Epidermal melanocyte (primary cell): Measurements from ENCODE around the gene BCL7C.
A peak's percentile ranks its signal among the peaks of the same experiment; 100 is the strongest.
"Not testable (repeated sequence)": the region's sequence is repeated elsewhere in the genome, so short reads cannot be mapped to it uniquely, and the experiment has no call there.

Experiments
- DNase-seq: peaks from one replicate; pipeline ENCODE4 v3.0.0; 2011; ENCODE audit warnings: low spot score; ENCODE audit not compliant: insufficient read length

The BCL7C gene

GRCh38 chr16:30893744-30894539 is at the start of gene BCL7C:
TSS of gene BCL7C (minus strand) at chr16:30894077. CDS start at chr16:30893944, 133 bp downstream.
- no peak for DNase-seq

DNA sequence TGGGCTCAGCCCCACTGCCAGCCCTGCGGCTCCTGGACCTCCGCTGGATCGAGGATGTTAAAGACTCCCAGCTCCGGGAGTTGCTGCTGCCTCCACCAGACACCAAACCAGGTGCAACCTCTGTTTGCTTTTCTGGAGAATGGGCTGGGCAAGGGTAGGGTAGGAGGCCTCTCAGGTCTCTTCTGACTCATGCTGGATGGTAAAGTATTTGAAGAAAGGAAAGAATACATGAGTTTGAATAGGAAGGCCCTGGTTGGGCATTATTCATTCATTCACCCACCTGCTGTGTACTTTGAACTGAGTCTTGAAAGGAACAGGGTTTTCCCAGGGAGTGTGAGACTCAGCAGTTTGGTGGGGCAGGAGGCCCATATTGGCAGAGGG is 48.5 kb upstream of the BCL7C start:
- no peak for DNase-seq

DNA sequence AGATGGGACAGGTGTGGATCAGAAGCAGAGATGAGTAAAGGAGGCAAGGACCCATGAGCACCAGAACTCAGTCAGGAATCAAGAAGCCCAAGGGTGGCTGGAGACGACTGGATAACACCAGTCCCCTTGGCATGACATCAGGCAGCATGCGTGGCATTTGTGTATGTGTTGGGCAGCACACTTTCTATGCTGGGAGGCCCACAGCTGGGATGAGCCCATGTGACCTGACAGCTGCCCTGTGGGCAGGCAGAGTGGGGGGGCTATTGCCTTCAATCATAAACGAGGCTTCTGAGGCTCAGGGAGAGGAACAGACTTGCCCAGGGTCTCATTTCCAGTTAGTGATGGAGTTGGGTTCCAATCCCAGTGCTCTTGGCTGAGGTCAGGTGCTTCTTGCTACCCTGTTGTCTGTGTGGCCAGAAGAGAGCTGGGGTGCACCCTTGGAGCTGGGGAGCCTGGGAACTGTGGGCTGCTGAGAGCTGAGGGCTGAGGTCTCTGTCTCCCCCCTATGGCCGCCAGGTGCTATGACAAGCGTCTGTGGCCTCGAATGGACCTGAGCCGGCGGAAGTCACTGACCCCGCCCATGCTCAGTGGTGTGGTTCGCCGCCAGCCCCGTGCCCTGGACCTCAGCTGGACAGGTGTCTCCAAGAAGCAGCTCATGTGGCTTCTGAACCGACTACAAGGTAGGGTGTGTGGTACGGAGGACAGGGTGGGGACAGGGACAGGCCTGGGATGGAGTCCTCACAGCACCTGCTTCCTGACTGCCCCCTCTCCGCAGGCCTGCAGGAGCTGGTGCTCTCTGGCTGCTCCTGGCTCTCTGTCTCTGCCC is 47.9 kb upstream of the BCL7C start:
- DNase-seq, result peak; percentile 74

GRCh38 chr16:30939571-30939970 is 45.7 kb upstream of the BCL7C start:
- not testable (repeated sequence) for DNase-seq

GRCh38 chr16:30937692-30938091 is 43.8 kb upstream of the BCL7C start:
- DNase-seq, result no peak

DNA sequence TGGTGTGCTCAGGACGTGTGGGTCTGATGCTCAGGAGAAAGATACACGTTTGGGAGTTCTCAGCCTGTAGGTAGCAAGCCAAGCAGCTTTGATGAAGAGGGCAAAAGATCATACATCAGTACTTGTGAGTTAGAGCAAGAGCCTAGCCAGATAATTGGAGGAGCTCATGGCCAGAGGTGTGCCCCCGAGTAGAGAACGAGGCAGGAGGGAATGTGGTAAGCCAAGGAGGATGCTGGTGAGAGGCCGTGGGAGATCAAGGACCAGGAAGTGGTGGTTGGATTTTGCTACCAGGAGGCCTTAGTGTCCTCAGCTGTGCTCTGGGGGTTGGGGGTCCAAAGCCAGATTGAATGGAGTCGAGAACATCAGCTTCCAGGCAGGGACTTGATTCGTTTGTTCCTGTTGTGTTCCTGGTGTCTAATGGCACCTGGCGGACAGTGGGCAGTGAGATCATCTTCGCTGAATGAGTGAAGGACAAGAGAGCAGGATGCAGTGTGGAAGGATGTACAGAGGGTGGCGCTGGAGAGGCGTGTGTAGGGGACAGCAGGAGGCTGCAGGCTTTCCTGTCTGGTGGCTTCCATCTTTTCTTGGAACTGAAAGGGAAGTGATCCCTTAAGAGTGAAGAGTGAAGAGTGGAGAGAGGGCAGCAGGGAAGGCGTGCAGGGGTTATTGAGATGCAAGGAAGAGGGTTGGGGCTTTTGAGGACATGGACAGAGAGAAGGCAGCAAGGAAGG is 41.1 kb upstream of the BCL7C start:
- peak; percentile 42 for DNase-seq

DNA sequence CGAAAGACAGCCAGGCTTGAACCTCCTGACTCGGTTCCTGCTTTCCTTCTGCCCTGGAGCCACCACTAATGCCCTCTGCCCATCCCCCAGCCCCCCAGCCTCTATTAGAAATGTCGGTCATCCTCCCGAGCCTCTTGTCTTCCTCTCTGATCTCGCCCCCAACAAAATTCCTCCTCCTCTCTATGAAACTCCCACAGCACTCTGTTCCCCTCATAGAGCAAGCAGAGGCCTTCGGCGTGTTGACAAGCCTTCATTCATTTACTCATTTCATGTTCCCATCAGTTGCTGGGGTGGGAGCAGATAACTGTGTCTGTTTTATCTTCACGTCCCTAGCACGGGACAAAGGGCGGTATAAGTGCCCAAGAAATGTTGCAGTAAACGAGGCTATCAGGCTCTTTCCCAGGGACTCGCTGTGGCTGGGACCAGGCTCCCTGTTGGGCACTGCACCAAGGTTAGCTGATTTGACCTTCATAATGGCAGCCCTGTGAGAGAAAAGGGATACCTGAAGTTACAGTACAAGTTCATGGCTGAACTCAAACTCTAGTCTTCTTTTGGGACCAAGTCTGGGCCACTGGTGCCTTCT is 37.3 kb upstream of the BCL7C start:
- no peak for DNase-seq

DNA sequence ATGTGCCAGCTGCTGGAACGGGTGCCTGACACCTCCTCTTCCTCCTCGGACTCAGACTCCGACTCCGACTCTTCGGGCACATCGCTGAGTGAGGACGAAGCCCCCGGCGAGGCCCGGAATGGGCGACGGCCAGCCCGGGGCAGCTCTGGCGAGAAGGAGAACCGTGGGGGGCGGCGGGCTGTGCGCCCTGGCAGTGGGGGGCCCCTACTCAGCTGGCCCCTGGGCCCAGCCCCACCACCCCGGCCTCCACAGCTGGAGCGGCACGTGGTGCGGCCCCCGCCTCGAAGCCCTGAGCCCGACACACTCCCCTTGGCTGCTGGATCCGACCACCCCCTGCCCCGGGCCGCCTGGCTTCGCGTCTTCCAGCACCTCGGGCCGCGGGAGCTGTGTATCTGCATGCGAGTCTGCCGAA is 36.3 kb upstream of the BCL7C start:
- no peak for DNase-seq

DNA sequence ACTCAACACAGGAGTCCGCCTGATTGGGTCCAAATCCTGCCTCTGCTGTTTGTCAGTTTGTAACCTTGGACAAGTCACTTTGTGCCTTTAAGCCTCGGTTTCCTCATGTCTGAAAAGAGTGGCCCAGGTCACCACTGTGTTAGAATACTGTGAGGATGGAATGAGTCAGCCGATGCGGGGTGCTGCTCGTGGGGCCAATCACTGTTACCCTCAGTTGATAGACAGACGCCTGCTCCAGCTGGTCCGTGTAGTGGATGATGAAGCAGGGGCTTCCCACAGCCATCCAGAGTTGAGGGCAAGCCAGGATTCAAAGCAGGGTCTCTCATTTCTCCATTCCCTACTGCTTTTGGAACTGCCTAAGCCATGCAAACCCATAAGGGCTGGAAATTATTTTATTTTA is 35.3 kb upstream of the BCL7C start:
- no peak for DNase-seq

DNA sequence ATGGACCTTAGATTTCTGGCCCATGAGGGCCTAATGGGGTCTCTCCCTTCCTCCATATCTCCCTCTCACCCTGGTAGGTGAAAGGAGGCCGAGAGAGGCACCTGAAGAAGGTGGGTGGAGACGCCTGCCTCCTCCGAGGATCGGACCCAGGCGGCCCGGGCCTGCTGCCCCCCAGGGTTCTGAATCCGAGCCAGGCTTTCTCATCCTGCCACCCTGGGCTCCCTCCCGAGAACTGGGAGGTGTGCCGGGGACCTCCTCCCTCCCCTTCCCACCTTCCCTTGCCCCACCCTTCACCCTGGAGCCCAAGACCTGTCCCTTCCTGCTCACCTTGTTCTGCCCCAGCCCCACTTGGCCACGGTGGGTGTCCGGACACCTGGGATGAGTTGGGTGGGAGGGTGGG is 34.5 kb upstream of the BCL7C start:
- no peak for DNase-seq

DNA sequence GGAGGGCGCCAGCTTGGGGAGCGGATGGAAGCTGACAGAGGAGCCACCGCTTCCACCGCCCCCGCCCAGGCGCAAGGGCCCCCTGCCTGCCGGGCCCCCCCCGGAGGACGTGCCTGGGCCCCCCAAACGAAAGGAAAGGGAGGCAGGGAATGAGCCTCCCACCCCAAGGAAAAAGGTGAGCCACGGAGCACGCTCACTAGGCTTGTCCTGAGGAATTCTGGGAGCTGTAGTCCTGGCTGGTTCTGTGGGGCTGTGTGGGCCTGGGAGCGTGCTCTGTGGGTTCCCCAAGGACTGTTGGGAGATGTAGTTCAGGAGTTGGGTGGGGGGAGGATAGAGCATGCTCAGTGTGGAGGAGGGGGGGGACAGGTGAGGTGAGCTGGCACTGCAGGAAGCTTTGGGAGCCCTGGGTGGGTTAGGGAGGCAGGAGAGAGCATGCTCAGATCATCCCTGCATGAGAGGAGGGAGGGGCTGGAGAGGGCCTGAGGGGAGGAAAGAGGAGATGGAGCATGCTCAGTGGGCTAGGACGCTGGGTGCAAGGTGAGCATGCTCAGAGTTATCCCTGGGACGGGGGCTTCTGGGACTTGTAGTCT is 34.0 kb upstream of the BCL7C start:
- peak; percentile 55 for DNase-seq

- DNase-seq, result no peak
Measured at GRCh38 chr16:30926937-30927788, 33.3 kb upstream of the BCL7C start.

- DNase-seq, result no peak
Measured at GRCh38 chr16:30925995-30926811, 32.3 kb upstream of the BCL7C start.

DNA sequence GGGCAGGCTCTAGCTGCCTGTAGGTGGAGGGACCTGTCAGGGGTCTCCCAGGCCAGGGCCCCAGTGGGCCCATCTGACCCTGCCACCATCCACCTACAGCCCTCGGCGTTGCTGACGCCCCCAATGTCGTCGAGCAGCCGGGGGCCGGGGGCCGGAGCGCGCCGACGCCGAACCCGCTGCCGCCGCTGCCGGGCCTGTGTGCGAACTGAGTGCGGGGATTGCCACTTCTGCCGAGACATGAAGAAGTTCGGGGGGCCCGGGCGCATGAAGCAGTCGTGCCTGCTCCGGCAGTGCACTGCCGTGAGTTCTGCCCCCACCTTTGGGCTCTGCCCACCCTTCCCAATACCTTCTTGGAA is 31.7 kb upstream of the BCL7C start:
- DNase-seq, result no peak

DNA sequence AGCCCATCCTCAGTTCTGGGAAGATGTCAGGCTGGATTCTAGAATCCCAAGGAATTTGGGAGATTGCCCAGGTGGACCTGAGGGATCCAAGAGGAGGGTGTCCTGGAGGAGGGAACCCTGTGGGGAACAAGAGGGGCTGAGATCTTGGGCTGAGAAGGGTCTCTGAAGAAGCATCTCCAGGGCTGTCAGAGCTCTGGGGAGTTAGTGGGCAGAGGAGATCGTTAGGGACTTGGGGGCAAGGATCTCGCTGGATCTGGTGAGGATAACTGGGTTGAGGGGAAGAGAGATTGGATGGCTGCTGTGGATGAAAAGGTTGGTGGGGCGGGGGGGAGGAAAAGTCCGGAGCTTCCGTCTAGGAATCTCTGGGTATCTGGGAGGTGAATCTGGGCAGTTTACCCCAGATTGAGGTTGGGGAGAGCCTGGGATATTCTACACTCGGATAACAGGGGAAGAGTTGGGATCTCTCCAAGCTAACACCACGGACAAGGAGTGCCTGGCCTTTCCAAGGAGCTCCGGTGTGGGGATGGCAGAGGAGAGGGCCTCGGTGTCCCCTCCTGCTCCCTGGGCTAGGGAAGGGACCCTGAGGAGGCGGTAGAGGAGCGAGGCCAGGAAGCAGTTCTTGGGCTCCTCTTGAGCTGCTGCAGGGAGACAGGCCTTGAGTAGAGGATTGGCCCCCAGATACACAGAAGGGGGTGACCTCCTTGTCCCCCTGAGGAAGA is 31.2 kb upstream of the BCL7C start:
- DNase-seq, result no peak

- DNase-seq, result no peak
Measured at GRCh38 chr16:30924076-30924912, 30.4 kb upstream of the BCL7C start.

DNA sequence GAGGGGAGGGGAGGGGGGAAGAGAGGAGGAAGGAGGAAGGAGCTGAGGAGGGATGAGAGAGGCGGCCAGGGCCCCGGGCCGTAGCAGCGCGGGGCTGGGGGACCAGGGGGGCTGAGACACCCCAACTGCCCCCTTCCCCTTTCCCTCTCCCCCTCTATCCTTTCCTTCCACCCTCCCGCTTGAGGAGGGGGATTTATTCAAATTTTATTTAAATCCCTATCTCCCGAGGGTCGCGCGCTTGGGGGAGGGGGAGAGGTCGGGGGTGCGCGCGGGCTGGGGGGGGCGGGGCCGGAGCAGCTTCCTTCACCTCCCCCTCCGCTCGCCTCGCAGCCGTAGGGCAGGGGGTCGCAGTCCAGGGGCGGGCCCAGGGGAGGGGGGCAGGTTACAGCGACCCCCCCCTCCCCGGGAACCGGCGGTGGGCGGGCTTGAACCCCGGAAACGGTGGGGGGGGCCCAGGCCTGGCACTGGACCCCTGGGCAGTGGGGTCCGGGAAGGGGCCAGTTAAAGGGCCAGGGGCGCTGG is 29.7 kb upstream of the BCL7C start, which contains the start of gene FBXL19:
Gene FBXL19 (plus strand): TSS at position 19 of the 522 bp plus-strand sequence. CDS start 2,183 bp downstream, outside the sequence.
- DNase-seq, result no peak
